Naive B cell (primary cell): Measurements from ENCODE around the gene CCT3. TPM values are rescaled to one million over a fixed set of nuclear protein-coding genes. Genes with fewer than 3 reads are reported as not detected.

ENCODE experiments used
- ATAC-seq, 2 donors: fragments of 150-1000 bp; cut with Tn5 transposase; 2 replicates each; pipeline ENCODE4 v1.10.0; 2021; ENCODE audit warnings: low read depth in 2 of 2, mild to moderate bottlenecking in 2 of 2, moderate library complexity in 2 of 2
- DNase-seq: peaks from one replicate; pipeline ENCODE4 v3.0.0; 2022
- H3K27ac Mint-ChIP-seq, 6 donors: one replicate each; pipeline ENCODE4 v1.8.0; 2020 to 2022; ENCODE audit warnings: mild to moderate bottlenecking in 6 of 6, mixed read lengths in 6 of 6, moderate library complexity in 5 of 6, inconsistent platforms in 2 of 6
- H3K27me3 Mint-ChIP-seq, 3 donors: one replicate each; pipeline ENCODE4 v1.8.0; 2021 to 2022; ENCODE audit warnings: mixed read lengths in 3 of 3, mild to moderate bottlenecking in 1 of 3
- H3K36me3 Mint-ChIP-seq, 2 donors: one replicate each; pipeline ENCODE4 v1.8.0; 2020 to 2022; ENCODE audit warnings: mixed read lengths in 2 of 2, inconsistent platforms in 1 of 2, mild to moderate bottlenecking in 1 of 2
- H3K4me1 Mint-ChIP-seq, 3 donors: one replicate each; pipeline ENCODE4 v1.8.0; 2020 to 2022; ENCODE audit warnings: mixed read lengths in 3 of 3, inconsistent platforms in 1 of 3, mild to moderate bottlenecking in 1 of 3, moderate library complexity in 1 of 3
- H3K4me3 Mint-ChIP-seq, 8 donors: one replicate each; pipeline ENCODE4 v1.8.0; 2020 to 2022; ENCODE audit warnings: mild to moderate bottlenecking in 8 of 8, mixed read lengths in 8 of 8, moderate library complexity in 8 of 8, inconsistent platforms in 2 of 8
- H3K9me3 Mint-ChIP-seq, 7 donors: one replicate each; pipeline ENCODE4 v1.8.0; 2020 to 2022; ENCODE audit warnings: mixed read lengths in 7 of 7, mild to moderate bottlenecking in 5 of 7, inconsistent platforms in 2 of 7, moderate library complexity in 1 of 7
- polyA plus RNA-seq, 6 donors: library from polyadenylated mRNA; unstranded; fragments of 300-500 nt; fragmentation: Illumina TruSeq; gene quantifications; one replicate each; pipeline ENCODE4 v1.2.3, GENCODE V29; 2021; ENCODE audit warnings: low read depth in 6 of 6

CCT3 gene
- polyA plus RNA-seq = 100 to 1,000 TPM; 161 to 293 (median 183) TPM

DNA sequence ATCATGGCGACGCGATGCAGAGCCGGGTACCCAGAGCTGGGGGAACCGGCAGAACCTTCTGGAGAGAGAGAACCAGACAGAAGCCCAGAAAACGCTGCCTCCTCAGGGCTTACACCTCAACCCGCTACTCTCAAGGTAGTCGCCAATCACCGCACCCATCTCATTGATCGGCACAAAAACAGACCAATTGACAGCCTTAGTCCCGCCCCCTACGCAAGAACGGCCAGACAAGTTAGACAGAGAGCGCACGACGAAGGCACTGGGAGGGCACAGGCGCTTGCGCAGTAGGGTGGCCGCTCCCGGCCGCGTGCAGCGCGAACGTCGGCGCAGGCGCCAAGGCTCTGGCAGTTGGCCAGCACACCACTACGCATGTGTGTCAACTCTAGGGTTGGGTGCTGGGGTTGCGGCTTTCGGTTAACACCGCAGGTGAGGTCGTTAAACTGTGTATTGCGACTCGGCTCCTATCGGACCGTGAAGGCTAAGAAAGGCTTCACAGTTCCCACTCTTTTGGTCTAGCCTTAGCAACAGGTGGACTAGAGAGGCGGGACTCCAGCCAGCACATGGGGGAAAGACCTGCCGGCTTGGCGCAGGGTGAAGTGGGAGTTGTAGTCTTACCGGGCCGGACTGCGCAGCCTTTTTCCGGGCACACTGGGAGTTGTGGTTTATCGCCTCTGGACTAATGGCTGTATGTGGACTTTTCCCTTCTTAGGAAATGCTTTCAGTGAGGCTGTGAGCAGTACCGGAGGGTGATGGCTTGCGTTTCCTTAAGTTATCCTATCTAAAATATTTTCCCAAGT, at the start of gene CCT3, which contains the start of gene TSACC:
TSS of gene CCT3 (minus strand) at position 113 of the 797 bp plus-strand sequence. CDS start at position 5, 108 bp downstream.
TSS of gene TSACC (plus strand) at position 347 of the 797 bp plus-strand sequence. CDS start 1,232 bp downstream, outside the sequence.
- Mint-ChIP-seq H3K36me3 (peaks cover 8% of the 10 kb centered on the region in 2 donors), H3K4me3 (peak within 1 kb of the TSS; percentile 89 to 99 (median 99)), H3K9me3 (no peaks in the 10 kb centered on the region), H3K4me1 (peaks cover 29 to 33% (median 31%) of the 10 kb centered on the region in 3 donors), H3K27ac (peak within 1 kb of the TSS; percentile 90 to 99 (median 96)), H3K27me3 (no peaks in the 10 kb centered on the region)
- ATAC-seq = peak; percentile 92
- DNase-seq = peak; percentile 99

DNA sequence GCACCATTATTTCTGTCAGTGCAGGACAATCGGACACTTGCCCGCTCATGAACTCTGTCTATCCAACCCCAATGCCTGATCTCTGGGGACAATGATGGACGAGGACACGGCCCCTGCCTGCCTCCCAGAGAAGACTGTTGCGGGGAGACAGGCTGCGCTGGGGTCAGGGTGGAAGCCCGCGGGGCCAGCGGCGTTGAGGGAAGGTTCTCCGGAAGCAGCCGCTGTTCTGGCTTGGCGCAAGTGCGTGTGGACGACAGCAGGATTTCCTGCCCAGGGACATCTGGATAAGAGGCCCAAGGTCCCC, 49.7 kb upstream of the CCT3 start:
- H3K4me3 Mint-ChIP-seq = peak overlapping the region in 1 of 8 donors; percentile 29
- no peaks in the 10 kb centered on the region for H3K36me3 Mint-ChIP-seq
- ATAC-seq = no peak
- no peak for DNase-seq
- peaks cover 36 to 71% (median 61%) of the 10 kb centered on the region in 3 donors for H3K27me3 Mint-ChIP-seq
- no peaks in the 10 kb centered on the region for H3K9me3 Mint-ChIP-seq
- peaks cover 5 to 12% (median 6%) of the 10 kb centered on the region in 3 donors for H3K4me1 Mint-ChIP-seq
- H3K27ac Mint-ChIP-seq = no peak overlapping the region

DNA sequence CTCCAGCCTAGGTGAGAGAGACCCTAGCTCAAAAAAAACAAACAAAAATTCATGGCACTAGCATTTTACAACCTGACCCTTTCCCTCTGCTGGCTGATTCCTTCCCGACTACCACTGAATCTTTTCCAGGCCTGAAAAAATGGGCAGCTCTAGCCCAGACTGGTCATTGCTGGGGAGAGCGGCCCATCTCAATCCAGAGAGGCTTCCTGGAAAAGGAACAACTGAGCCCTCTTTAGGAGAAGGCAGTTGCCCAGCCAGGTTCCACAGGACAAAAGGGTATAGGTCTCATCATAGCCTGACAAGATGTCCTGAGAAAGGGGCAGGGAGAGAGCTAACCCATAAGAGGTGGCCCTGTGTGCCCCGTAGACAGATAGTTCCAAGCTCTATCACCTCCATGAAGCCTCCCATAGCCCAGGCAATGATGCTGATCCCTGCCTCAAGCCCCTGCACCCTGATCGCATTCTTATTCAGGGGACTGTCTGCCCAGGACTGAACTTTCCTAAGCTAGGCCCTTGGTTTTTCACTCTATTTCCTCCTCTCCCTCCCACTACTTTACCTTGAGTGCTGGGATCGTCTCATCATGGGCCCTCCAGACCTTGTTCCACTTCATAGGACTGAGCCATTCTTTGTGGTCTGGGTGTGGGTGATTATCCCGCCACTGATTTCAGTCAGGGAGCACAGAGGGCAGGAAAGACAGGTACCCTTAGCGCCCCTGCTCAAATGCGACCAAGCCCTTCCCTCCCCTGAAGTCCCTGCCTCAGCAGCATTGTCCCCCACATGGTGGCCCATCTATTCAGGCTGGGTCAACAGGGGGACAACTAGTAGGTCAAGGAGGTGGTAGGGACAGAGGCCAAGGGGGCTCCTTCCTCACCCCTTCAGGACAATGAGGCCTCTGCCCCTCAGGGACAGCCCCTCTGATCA, 49.1 kb upstream of the CCT3 start:
- Mint-ChIP-seq H3K4me1 (peaks cover 5 to 12% (median 6%) of the 10 kb centered on the region in 3 donors), H3K27me3 (peaks cover 36 to 66% (median 58%) of the 10 kb centered on the region in 3 donors), H3K27ac (peak overlapping the region in 2 of 6 donors; percentile 45 to 78), H3K4me3 (no peak overlapping the region), H3K9me3 (no peaks in the 10 kb centered on the region), H3K36me3 (no peaks in the 10 kb centered on the region)
- DNase-seq (no peak), ATAC-seq (no peak)

DNA sequence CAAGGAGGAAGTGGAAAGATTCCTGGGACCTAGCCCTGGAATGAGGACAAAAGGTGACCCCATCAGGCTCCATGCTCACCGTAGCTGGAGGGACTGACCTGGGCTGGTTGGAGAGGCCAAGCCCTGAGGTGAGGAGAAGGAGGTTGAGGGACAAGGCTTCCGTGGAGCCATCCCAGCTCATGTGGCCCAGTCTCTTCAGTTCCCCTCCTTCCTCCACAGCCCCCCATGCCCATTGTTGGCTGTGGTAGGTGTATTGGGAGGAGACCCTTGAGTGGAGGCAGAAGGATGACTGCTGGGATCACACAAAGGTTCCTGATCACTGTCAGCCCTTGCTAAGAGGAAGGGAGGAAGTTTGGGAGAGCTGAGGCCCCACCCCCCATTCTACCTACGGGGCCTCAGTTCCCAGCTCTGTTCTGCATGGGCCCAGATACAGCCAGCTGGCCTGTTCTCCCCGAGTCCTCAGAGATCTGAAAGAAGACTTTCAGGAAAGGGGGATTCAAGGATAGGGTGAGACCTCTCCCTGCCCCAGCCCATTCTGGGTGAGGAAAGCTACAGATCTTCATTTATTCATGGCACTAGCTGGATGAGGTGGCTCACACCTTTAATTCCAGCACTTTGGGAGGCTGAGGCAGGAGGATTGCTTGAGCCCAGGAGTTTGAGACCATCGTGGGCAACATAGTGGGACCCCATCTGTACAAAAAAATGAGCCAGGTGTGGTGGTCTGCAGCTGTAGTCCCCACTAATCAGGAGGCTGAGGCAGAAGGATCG, 48.2 kb upstream of the CCT3 start:
- H3K4me1 Mint-ChIP-seq = peaks cover 5 to 12% (median 6%) of the 10 kb centered on the region in 3 donors
- DNase-seq (no peak), ATAC-seq (no peak)
- H3K9me3 Mint-ChIP-seq = no peaks in the 10 kb centered on the region
- H3K27ac Mint-ChIP-seq = peak overlapping the region in 1 of 6 donors; percentile 3
- H3K27me3 Mint-ChIP-seq = peaks cover 36 to 58% (median 57%) of the 10 kb centered on the region in 3 donors
- peak overlapping the region in 1 of 8 donors; percentile 56 for H3K4me3 Mint-ChIP-seq
- H3K36me3 Mint-ChIP-seq = no peaks in the 10 kb centered on the region

DNA sequence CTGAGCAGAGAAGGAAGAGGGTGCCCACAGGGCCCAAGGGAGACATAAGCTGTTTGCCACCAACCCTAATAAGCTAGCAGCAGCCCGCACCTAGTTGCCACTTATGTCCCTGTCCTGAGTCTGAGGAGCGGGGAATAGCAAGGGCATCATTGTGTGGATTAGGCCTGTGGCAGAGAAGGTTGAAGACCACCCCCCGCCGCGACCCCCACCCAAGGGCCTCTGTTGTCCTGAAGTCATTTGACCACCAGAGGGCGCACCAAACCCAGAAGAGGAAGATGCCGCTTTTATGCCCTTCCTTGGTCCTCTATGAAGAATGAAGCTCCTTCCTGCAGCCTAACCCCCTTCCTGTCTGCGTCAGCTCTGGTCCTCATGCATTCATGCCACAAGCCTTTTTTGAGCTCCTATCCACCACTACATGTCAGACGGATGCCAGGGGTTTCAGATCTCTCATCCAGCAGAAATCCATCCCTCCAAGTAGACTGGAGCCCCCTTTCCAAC, 47.5 kb upstream of the CCT3 start:
- peak; percentile 65 for DNase-seq
- Mint-ChIP-seq H3K36me3 (no peaks in the 10 kb centered on the region), H3K9me3 (no peaks in the 10 kb centered on the region), H3K4me3 (peak overlapping the region in 1 of 8 donors; percentile 31), H3K27ac (peak overlapping the region in 1 of 6 donors; percentile 15), H3K4me1 (peaks cover 5 to 12% (median 6%) of the 10 kb centered on the region in 3 donors), H3K27me3 (peaks cover 36 to 56% (median 50%) of the 10 kb centered on the region in 3 donors)
- ATAC-seq = peak; percentile 74 to 75

DNA sequence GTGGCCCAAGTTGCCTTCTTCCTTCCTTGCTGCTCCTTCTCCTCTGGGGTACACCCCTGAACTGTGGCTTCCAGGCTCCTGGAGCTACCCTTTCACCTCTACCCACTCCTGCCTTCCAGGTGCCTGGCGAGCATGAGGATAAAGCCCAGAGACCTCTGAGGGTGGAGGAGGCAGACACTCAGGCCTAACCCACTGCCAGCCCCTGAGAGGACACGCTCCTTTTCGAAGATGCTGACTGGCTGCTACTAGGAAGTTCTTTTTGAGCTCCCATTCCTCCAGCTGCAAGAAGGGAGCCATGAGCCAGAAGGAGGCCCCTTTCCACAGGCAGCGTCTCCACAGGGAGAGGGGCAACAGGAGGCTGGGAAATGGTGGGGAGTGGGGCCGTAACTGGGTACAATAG, 46.6 kb upstream of the CCT3 start:
- ATAC-seq (no peak), DNase-seq (no peak)
- Mint-ChIP-seq H3K4me1 (peaks cover 5 to 12% (median 6%) of the 10 kb centered on the region in 3 donors), H3K27me3 (peaks cover 27 to 47% (median 41%) of the 10 kb centered on the region in 3 donors), H3K36me3 (no peaks in the 10 kb centered on the region), H3K4me3 (no peak overlapping the region), H3K27ac (peak overlapping the region in 1 of 6 donors; percentile 12), H3K9me3 (no peaks in the 10 kb centered on the region)

GRCh38 chr1:156384007-156384406, 45.9 kb upstream of the CCT3 start:
- no peak overlapping the region for H3K4me3 Mint-ChIP-seq

GRCh38 chr1:156383023-156383422, 44.9 kb upstream of the CCT3 start:
- no peaks in the 10 kb centered on the region for H3K36me3 Mint-ChIP-seq
- peaks cover 15 to 35% (median 32%) of the 10 kb centered on the region in 3 donors for H3K27me3 Mint-ChIP-seq
- peak; percentile 44 for DNase-seq
- ATAC-seq = peak; percentile 77 to 79
- no peak overlapping the region for H3K4me3 Mint-ChIP-seq
- H3K4me1 Mint-ChIP-seq = peaks cover 5 to 14% (median 11%) of the 10 kb centered on the region in 3 donors
- no peak overlapping the region for H3K27ac Mint-ChIP-seq
- no peaks in the 10 kb centered on the region for H3K9me3 Mint-ChIP-seq

More at GRCh38 chr1:156384007-156384406, 45.9 kb upstream of the CCT3 start:
- H3K4me1 Mint-ChIP-seq = peaks cover 5 to 16% (median 6%) of the 10 kb centered on the region in 3 donors
- no peaks in the 10 kb centered on the region for H3K36me3 Mint-ChIP-seq
- no peaks in the 10 kb centered on the region for H3K9me3 Mint-ChIP-seq
- DNase-seq = no peak
- peaks cover 21 to 40% (median 34%) of the 10 kb centered on the region in 3 donors for H3K27me3 Mint-ChIP-seq
- H3K27ac Mint-ChIP-seq = no peak overlapping the region
- ATAC-seq = no peak

DNA sequence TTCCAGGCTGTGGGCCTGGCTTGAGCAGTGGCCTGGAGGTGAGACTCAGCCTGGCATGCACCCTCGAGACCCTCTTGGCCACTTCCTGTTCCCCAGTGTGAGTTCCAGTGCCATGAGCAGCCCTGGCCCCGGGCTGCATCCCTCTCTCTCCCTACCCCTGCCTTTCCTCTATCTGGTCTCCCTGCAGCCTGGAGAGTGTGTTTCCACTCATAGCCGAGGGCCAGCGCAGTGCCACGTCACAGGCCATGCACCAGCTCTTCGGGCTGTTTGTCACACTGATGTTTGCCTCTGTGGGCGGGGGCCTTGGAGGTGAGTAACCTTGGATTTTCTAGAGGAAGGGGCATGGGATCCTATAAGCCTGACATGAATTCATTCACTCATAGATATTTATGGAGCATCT, 44.5 kb upstream of the CCT3 start:
- Mint-ChIP-seq H3K36me3 (no peaks in the 10 kb centered on the region), H3K4me3 (no peak overlapping the region), H3K27ac (peak overlapping the region in 1 of 6 donors; percentile 56), H3K4me1 (peaks cover 5 to 14% (median 11%) of the 10 kb centered on the region in 3 donors), H3K9me3 (no peaks in the 10 kb centered on the region), H3K27me3 (peaks cover 13 to 35% (median 31%) of the 10 kb centered on the region in 3 donors)
- ATAC-seq (no peak), DNase-seq (no peak)

- H3K27me3 Mint-ChIP-seq = peaks cover 4 to 29% (median 25%) of the 10 kb centered on the region in 3 donors
- peak overlapping the region in 1 of 8 donors; percentile 33 for H3K4me3 Mint-ChIP-seq
- no peak overlapping the region for H3K27ac Mint-ChIP-seq
- DNase-seq = no peak
- H3K36me3 Mint-ChIP-seq = no peaks in the 10 kb centered on the region
- H3K9me3 Mint-ChIP-seq = no peaks in the 10 kb centered on the region
- ATAC-seq = no peak
- H3K4me1 Mint-ChIP-seq = peaks cover 0 to 6% (median 5%) of the 10 kb centered on the region in 3 donors
Measured at GRCh38 chr1:156379420-156380165, 41.5 kb upstream of the CCT3 start.

- DNase-seq (no peak), ATAC-seq (no peak)
- H3K4me1 Mint-ChIP-seq = peaks cover 0 to 6% (median 5%) of the 10 kb centered on the region in 3 donors
Measured at GRCh38 chr1:156378557-156378956, 40.5 kb upstream of the CCT3 start.

More at GRCh38 chr1:156378557-156378956, 40.5 kb upstream of the CCT3 start:
- no peaks in the 10 kb centered on the region for H3K9me3 Mint-ChIP-seq
- H3K36me3 Mint-ChIP-seq = no peaks in the 10 kb centered on the region
- H3K27me3 Mint-ChIP-seq = peaks cover 9 to 36% (median 25%) of the 10 kb centered on the region in 3 donors
- peak overlapping the region in 1 of 6 donors; percentile 58 for H3K27ac Mint-ChIP-seq
- no peak overlapping the region for H3K4me3 Mint-ChIP-seq
